Hematopoietic multipotent progenitor cell treated with erythropoietin and hydrocortisone succinate and interleukin-3 and kit ligand, for 6 days (in vitro differentiated cells): ENCODE data around the gene KRT16.
"Not testable (repeated sequence)": the region's sequence is repeated elsewhere in the genome, so short reads cannot be mapped to it uniquely, and the experiment has no call there.

Experiments used
- DNase-seq: peaks from one replicate; pipeline ENCODE4 v3.0.0-alpha.2; 2015

The KRT16 gene

DNA sequence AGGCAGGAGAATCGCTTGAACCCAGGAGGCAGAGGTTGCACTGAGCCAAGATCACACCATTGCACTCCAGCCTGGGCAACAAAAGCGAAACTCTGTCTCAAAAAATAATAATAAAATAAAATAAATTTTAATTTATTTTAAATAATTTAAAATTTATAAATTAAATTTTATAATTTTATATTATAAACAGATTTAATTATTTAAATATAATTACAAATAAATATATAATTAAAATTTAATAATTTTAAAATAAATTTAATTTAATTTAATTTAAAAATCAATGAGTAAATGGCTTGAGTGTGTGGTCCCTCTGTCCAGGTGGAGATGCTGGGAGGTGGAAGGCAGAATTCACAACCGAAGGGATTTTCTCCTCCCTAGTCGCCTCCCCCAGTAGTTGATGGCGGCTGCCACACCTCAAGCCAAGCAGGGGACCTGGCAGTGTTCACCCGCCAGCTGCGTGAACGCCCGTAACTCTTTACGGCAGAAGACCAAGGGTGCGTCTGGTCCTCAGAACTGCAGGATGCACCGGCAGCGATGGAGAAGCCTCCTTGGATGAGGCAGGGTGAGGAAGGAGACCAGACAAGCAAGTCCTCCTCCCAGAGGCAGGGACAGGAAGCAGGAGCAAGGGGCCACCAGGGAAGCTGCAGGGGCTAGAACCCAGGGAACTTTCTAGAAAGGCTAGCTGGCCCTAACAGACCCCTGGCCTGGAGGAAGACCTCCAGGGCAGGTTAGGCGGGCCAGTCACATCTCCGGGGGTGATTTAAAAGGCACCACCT is 34.7 kb upstream of the KRT16 start:
- DNase-seq, result no peak

DNA sequence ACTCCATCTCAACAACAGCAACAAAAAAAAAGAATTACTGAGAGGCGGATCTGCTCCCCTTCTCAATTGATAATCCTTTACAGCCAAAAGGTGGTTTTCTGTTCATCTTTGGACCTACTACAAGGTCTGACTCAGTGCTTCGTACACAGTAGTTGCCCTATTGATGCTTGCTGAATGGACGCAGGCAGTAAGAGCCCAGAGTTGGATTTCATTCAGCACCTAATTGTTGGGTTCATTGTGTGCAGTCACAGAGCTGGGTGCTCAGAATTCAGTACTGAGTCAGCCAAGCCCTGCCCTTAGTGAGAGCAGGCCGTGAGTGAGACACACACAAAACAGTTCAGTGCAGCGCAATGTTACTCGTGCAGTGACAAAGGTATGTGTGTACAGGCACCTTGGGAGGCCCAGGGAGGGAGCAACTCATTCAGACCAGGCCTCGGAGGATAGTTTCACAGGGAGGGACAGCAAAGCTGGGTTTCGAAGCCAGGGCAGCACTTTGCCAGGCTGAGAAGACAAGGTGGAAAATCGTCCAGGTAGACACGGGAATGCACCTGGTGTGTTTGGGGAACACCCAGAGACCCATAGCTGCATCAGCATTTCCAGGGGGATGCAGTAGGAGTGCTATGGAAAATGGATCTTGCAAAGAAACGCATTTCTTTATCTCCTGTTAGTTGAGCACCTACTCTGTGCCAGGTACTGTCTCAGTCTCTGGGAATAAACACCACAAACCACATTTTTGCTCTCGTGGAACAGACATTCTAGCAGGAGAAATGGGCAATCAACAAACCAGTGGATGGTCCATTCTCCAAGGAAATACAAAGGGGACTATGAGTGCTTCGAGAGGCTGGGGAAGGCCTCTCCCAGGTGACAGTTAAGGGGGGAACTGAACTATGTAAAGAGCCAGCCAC is 29.9 kb upstream of the KRT16 start:
- DNase-seq, result no peak

- DNase-seq, result not testable (repeated sequence)
Measured at GRCh38 chr17:41640596-41640995, 28.0 kb upstream of the KRT16 start.

DNA sequence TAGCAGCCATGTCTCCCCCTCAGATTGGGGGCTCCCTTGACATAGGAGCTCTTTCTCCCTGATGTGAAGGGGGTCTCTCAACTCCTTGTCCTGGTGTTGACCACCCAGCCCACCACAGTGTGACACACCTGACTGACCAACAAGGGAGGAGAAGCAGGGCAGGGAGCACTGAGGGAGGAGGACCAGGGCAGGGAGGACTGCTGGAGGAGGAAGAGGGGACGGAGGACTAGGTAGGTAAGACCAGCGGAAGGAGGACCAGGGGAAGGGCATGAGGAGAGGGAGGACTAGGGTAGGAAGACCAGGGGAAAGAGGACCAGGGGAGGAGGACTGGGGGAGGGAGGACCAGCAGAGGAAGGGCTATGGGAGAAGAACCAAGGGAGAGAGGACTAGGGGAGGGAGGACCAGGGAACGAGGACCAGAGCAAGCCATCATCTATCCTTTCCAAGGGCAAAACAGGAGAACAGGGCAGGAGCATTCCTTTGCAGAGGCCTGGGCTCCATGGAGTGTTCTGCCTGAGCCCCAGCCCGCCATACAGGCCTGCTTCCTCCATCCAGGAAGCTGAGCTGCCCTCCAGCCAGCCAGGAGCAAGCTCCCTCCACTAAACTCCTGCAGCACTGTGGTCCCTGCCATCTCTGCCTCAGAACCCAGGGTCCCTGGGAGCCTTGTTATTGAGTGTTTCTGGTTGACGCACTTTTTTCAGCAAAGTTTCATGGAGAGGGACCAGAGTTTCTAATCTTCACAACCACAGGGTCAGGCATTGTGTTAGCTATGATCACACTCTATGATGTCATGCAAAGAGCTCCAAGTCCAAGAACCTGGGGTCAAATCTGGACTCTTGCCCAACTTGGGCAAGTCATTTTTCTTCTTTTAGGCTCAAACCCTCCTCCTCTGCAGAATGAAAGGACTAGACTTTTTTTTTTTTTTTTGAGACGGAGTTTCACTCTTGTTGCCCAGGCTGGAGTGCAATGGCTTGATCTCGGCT is 27.2 kb upstream of the KRT16 start:
- no peak for DNase-seq

- DNase-seq, result no peak
Measured at GRCh38 chr17:41638941-41639340, 26.4 kb upstream of the KRT16 start.

DNA sequence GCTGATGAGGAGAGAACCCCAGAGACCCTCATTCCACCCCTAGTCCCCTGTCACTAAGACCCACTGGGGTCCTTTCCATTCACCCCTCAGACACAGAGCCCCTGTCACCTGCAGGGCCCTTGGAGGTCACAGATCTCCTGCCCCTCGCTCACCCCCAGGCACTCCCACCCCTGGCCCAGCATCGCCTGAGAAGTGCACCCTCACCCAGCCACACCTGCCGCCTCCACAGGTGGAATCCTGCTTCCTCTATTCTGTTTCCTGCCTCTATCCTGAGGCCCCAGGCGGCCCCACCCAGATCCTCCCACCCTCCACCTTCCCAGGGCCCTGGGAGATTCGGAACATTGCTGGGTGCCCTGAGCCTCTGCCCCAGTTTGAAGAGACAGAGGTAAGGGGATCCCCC is 25.6 kb upstream of the KRT16 start:
- no peak for DNase-seq

DNA sequence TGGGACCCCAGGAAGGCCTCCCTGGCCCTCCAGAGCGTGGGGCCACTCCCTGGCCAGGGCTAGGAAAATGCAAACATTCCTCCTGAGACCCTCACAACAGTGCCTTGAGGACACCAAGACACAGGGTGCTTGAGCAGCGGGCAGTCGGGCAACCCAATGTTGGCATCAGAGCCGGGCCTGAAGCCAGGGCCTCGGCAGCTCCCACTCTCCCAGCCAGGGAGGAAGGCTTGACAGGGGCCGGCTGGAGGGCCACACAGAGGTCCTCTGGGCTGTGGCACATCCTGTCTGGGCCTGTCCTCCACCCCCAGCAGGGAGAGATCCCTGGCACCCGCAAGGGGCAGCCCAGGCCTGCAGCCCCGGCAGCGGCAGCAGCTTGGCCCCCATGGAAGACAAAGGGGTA is 24.1 kb upstream of the KRT16 start:
- DNase-seq, result no peak

- no peak for DNase-seq
Measured at GRCh38 chr17:41635121-41636097, 22.8 kb upstream of the KRT16 start.

- DNase-seq, result no peak
Measured at GRCh38 chr17:41634639-41635038, 22.1 kb upstream of the KRT16 start.

GRCh38 chr17:41633556-41634199 is 21.1 kb upstream of the KRT16 start:
- no peak for DNase-seq

DNA sequence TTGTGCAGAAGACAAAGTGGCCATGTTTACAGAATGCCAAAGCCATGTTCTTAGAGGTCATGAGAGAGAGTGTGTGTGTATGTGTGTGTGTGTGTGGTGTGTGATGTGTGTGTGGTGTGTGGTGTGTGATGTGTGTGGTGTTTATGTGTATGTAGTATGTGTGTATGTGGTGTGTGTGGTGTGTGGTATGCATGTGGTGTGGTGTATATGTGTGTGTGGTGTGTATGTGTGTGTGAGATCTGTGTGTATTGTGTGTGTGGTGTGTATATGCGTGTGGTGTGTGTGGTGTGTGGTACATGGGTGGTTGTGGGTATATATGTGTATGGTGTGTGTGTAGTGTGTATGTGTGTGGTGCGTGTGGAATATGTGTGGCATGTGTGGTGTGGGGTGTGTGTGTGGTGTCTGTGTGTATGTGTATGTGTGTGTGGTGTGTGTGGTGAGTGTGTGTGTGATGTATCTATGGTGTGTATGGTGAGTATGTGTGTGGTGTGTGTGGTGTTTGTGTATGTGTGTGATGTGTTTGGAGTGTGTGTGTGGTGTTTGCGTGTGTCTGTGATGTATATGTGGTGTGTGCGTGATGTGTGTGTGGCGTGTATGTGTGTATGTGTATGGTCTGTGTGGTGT is 20.0 kb upstream of the KRT16 start:
- no peak for DNase-seq

DNA sequence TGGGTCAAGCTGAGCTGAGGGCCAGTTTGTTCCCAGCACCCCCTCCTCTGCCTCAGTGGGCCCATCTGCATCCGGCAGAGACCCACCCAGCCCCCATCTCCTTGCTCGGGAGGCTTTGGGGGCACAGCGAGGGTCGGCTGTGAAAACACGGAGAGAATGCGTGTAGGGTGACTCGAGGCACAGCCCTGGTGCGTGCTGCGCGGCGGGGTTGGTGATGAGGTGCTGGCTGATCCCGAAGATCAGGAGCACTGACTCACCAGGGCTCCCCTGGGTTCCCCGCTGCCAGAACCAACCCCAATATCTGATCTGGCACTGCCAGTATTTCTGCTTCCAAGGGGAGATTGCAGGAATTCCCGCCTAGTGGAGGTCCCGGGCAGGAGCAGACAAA is 19.3 kb upstream of the KRT16 start:
- no peak for DNase-seq

DNA sequence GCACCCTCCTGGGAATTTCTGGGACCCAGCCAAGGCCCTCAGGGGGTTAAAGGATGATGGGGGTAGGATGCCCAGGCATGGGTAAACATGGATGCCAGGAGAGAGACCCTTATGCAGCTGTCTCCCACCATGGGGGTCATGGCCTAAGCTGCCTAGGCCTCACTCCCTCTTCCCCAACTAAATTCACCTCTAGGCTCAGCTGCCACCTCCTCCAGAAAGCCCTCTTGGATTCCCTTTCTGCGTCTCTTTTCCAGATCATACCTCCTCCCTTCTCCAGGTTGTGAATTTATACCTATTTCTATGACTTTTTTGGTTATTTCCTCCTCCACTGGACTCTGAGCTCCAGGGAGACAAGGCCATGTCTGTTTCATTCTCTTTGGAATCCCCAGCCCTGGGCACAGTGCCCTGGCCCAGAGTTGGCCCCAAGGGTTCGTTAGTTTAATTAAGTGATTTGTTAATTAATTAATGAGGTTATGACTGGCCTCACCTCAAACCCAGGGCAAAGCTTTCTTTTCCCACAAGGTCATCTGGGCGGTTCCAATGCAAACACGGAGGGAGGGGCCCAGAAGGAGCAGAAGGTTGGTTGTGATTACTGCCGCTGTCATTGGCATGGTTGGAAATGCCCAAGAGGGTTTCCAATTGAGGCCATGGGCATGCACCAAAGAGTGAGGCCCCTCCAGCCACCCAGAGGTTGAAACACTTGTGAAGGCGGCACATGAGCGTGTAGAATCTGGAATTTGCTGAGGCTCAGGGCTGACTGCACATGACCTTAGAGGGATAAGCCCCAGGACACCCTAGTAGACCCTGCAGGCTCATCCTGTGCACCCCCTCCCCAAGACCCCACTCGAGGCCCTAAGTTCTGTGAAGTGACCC is 18.7 kb upstream of the KRT16 start:
- DNase-seq, result peak; percentile 24

DNA sequence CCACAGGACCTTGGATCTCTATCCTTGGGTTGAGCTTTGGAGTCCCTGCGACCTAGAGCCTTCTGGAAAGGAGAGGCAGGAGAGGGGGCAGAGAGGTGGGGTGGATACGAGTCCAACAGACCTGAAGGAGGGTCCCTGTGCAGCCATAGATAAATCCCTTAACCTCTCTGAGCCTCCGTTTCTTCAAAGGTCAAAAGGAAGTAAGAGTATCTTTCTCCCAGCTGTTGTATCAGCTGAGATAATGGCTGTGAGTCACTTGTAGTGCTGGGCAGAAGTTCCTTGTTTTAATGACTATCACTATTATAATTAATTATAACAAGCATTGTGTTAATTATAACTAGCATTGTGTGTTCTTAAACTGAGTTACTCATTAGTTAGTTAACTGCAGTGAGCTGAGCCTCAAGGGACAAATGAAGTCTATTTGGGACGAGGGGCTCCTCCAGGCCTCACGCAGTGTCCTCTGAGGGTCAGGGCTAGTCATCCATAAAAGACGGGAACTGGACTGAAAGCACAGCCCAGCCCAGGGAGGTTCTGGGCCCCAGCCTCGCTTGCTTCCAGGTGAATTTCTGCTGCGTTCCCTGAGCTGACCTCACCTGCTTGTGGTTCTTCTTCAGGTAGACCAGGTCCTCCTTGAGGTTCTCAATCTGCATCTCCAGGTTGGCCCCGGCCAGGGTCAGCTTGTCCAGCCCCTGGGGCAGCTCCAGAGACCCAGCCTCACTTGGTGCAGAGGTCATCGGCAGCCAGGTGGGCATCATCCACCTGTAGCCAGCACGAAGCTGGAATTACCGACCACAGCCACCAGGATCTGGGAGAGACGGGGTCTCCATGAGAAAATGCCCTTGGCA is 17.5 kb upstream of the KRT16 start:
- DNase-seq, result no peak

DNA sequence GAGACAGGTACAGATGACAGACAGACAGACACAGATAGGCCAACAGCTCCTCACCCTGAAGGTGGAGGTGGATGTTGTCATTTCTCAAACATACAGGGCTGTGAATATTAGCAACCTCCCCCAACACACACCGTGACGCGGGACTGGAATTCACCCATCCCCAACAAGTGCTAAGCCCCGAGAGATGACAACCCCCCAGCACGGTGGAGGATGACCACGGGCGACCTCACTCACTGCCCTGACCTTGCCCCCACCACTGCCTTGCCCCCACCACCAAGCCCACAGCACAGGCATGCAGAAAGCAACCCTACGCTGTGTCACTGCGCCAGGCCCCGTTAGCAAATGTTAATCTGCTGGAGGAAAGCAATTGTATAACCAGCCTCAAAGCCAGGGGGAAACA is 16.7 kb upstream of the KRT16 start:
- no peak for DNase-seq

DNA sequence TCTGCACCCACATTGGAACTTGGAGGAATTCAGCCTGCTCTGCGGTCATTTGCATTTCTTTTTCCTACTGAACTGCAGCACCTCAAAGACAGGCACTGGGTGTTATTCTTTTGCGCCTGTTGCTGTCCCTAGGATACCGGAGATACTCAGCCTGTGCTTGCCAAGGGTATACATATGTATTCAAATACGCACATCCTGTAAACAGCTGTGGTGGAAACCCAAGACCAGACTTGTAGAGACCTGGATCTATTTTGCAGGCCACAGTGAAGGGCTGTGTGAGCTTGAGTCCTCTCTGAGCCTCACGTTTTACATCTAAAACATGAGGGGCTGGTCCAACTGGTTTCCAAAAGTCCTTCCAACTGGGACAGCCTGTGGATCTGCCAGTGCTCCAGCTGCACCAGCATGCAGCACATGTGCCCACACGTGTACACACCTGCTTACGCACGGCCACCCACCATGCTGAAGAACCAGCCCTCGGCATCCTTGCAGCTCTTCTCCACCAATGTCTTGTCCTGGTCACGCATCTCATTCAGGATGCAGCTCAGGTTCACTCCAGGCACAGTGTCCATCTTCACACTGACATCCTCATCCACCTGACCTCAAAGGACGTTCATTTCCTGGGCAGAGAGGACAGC is 16.2 kb upstream of the KRT16 start:
- not testable (repeated sequence) for DNase-seq

DNA sequence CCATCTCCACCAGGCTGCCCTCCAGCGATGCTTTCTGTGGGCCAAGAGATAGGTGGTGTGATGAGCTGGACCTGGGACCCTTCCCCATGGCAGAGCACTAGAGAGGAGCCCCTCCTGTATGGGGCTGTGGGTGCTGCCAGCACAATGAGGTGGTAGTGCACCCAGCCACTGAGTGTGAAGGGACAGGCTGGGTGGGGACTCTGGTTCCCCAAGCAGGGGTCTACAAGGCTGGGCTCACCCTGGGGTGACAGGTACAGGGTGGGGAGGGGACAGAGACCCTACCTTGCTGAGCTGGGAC is 15.5 kb upstream of the KRT16 start:
- not testable (repeated sequence) for DNase-seq

- no peak for DNase-seq
Measured at GRCh38 chr17:41627316-41628072, 14.9 kb upstream of the KRT16 start.
